Limb (tissue), 2 donors: Measurements from ENCODE around the gene SLAMF1.
"Not testable (repeated sequence)": the region's sequence is repeated elsewhere in the genome, so short reads cannot be mapped to it uniquely, and the experiment has no call there.

Experiments used
- DNase-seq, 2 donors: peaks; one replicate each; pipeline ENCODE4 v3.0.0-alpha.2; 2016; ENCODE audit errors: extremely low spot score in 2 of 2

Gene SLAMF1

DNA sequence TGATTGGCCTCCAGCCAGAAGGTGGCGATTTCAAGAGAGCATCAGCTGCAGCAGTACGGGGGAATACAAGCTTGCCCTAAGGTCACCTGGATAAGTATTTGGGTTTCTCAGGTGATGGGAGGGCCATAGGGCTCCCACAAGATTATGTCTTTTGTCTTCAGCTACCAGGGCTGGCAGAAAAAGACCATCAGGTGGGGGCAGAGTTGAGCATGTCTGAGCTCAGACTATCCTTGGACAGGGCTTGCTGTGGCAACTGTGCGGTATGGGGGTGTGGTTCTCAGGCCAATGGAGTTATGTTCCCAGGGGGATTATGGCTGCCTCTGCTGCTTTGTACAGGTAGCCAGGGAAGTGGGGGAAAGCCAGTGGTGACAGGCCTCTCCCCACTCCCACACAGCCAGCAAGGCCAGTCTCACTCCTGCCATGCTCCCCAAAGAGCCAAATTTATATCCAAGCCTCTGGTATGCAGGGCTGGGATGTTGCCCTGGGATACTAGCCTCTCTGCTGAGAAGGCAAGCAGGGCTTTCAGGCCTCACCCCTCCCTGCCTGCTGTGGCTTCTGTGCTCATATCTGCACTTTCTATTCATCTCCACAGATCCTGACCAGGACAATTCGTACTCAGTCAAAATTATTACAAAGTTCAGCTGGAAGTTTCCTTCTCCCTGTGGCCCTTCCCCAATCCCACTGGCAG, 40.9 kb downstream of the SLAMF1 start:
- DNase-seq = no peak

DNA sequence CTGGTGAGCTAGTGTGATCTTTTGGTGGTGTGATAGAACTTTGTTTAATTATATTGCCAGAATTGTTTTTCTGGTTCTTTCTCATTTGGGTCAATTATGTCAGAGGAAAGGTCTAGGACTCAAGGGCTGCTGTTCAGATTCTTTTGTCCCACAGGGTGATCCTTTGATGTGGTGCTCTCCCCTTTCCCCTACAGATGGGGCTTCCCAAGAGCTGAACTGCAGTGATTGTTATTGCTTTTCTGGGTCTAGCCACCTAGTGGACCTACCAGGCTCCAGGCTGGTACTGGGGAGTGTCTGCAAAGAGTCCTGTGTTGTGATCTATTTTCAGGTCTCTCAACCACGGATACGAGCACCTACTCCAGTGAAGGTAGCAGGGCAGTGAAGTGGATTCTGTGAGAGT, 41.6 kb downstream of the SLAMF1 start:
- DNase-seq = no peak

DNA sequence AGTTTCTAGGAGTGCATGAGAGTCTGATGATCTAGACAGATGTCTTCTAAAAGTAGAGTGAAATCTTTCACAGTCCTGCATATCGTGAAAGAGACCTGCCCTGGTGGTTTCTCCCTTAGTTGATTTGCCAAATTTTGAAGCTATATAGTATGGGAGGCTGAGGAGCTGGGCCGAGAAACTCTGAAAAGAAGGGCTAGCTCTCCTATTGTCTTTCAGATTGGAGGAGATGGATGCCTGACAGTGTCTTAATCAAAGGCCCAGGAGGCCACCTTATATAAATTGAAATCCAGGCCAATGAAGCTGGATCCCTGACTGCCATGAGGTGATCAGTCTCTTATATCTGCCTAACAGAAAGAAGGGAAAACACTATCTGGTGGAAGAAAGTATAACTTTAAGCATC, 49.1 kb downstream of the SLAMF1 start:
- no peak for DNase-seq

DNA sequence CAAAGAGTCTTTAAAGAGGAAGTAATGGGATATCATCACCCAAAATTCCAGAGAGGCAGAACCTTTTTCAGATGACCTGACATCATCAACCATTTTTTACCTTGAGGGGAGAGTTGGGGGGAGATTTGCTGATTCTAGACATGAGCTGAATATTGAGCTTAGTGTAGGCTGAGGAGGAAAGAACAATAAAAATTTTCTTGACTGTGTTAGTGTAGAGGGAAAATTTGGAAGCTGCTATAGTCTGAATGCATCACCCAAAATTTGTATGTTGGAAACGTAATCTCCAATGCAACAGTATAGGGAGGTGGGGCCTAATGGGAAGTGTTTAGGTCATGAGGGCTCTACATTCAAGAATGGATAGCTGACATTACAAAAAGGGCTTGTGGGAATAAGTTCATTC, 49.8 kb downstream of the SLAMF1 start:
- DNase-seq = no peak

DNA sequence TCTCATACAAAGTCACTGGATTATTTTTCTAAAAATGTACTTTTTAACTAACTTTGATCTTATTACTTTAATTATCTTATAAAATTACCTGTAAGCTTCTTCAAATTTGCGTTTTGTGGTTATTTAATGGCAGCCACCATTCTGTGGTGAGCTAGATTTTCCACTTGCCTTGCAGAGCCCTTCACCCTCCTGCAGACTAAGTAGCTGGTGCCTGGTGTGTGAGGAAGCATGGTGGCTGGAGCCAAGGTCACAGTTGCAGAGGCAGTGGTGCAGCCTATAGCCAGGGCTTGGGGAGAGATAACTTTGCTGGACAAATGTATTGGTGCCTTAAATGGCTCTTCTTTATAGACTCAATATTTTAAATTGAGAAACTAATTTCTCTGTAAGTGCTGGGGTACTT, 56.4 kb downstream of the SLAMF1 start:
- DNase-seq = no peak

DNA sequence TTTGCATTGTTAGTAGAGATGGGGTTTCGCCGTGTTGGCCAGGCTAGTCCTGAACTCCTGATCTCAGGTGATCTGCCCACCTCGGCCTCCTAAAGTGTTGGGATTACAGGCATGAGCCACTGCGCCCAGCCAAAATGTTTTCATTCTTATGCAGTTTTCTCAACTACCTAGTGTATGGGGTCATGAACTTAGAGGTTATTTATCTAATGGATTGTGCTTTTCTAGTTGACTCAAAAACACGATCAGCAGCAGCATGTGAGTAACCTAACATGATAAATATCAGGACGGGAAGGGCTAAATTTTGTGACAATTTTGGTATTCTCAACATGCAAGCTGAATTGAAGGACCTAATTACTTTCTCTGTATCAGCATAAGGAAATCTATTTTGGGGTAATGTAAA, 58.4 kb downstream of the SLAMF1 start:
- no peak for DNase-seq

DNA sequence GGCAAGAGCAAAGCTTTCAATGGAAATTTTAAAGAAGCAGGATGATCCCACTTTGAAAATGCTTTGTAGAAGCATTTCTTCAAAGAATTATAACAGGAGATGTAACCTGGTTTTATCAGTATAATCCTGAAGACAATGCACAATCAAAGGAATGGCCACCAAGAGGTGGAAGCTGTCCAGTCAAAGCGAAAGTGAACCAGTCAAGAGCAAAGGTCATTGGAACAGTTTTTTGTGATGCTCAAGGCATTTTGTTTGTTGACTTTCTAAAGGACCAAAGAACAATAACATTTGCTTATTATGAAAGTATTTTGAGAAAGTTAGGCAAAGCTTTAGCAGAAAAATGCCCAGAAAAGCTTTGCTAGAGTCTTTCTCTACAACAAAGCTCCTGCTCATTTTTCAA, 62.1 kb downstream of the SLAMF1 start:
- no peak for DNase-seq

DNA sequence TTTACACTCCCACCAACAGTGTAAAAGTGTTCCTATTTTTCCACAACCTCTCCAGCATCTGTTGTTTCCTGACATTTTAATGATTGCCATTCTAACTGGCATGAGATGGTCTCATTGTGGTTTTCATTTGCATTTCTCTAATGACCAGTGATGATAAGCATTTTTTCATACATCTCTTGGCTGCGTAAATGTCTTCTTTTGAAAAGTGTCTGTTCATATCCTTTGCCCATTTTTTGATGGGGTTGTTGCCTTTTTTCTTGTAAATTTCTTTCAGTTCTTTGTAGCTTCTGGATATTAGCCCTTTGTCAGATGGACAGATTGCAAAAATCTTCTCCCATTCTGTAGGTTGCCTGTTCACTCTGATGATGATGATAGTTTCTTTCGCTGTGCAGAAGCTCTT, 63.9 kb downstream of the SLAMF1 start:
- DNase-seq = not testable (repeated sequence)

DNA sequence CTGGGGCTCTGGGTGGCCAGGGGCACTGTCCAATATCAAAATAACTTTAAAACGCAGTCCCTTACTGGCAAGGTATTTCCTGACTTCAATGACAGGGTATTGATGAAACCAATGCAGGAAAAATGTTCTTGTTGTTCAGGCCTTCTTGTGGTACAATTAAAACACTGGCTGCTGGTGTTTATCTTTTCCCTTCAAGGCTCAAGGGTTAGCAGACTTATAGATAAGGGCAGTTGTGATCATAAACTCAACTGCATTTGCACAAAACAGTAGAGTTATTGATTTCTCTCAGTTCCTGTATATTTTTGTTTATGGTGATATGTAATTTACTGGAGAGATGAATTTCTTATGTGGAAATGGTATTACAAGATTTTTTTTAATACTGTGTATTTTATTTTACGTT, 64.9 kb downstream of the SLAMF1 start:
- no peak for DNase-seq

DNA sequence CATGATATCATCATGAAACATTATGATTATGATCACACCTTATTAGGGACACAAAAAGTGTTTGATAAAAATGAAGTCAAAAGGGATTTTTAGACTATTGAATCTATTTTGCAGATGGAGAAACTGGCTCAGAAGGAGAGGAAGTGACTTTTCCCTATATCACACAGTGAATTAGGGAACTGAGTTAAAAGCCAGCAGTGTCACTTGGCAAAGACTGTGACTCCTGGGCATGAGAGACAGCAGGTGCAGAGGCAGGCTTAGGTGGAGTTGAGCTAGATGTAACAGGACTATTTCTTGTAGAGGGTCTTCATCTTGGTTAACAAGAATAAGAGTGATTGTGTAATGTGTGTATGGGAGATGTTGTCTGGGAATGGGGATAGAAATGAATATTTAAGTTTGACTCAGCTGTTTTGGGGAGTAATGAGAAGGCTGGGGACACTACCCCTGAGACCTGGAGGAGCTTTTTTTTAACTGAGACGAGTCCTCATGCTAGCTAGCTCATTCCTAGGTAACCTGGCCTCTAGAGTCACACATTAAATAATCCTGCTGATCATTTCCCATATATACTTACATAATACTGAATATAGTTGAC, 66.5 kb downstream of the SLAMF1 start:
- DNase-seq = no peak

DNA sequence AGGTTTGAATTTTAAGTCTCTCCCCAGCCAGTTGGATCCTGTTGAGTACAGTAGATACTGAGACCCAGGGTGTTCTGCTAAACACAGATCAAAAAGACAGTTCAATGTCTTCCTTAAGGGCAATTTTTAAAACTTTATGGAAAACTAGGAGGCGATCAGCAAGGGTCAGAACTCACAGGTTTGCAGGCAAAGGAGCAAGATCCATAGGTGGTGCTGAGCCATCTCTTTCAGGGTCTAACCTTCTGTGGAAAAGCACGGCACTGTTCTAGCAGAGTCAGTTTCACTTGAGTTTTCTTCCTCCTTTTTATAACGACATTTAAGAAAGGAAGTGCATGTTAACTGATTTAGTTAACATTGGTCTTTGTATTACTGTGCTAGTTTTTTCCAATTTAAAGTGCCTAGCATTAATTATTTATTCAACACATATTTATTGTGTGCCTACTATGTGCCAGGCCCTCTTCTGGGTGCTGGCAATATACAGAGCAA, 67.6 kb downstream of the SLAMF1 start, which contains the start of gene CD84:
TSS of gene CD84 (minus strand) at position 281 of the 486 bp plus-strand sequence. CDS start at position 222, 59 bp downstream.
- DNase-seq = no peak

DNA sequence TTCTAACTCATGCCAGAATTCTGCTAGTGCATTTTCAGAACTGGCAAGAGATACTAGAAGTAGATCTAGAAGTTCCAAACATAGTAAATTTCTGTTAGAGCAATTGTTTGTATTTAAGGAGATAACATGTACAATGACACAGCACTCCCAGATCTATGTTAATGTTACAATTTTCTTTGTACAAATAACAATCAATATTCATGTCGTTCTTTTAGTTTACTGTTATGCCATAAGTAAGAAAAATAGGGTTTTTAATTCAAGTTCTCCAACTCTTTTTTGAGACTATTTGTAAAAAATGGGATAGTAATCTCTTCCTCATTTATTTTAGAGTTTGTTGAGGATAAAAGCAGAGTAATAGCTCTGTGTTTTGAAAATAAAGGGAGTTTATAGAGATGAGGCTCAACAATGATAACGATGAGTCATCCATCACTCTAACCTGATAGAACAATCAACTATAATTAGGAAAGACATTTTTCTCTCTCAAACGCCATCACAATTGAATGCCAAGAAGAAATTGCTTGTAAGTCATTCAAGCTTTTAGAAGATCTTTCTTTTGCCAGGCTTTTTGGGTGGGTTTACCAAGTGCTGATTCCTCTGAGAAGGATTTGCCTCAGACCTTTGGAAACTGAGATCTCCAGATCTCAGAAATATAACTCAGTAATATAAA, 68.2 kb downstream of the SLAMF1 start:
- no peak for DNase-seq

DNA sequence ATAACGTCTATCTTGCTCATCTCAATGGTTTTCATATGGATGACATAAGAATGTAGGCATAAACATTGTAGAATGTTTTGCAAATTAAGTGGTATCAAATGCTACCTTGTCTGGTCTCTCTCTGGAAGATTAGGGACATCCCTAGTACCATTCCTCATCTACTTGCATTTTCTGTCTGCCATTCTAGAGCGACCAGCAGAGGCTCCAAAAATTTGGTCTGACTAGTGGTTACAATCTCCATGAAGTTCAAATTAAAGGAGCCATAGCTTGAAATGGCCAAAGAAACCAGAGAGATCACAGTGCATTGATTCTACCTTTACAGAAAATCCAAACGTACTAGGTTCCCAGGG, 68.7 kb downstream of the SLAMF1 start:
- DNase-seq = no peak

DNA sequence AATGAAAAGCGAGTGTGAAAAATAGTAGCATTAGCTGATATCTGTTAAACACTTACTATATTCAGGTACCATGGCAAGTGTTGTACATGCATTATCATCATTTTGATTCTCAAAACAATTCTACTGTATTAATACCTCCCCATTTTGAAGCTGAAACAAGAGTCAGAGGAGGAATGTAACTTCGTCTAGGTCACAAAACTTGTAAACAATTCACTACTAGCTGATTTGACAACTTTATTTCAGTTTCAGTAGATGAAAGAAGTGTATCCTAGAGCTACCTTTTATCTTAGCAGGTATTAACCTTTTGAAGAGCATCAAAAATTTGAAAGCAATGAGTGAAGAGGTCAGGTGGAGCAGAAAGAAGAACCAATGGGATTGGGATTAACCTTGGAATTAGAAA, 69.2 kb downstream of the SLAMF1 start:
- DNase-seq = no peak

DNA sequence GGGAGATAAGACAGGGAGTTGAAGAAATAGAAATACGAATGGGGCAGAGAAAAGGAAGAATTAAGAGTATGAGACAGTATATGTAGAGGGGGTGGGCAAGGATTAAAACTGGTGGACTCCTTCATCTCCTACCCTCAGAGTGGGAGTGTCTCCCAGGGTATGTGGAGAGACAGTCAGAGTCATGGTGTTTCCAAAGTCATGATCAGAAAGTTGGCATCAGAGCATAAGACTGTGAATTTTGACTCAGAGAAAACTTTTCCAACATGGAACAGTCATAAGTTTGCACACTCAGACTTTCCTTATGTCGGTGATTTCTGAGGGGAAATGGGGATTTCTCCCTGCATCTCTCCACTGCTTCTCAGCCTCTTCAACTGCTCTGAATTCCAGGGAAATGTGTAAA, 70.0 kb downstream of the SLAMF1 start:
- no peak for DNase-seq

DNA sequence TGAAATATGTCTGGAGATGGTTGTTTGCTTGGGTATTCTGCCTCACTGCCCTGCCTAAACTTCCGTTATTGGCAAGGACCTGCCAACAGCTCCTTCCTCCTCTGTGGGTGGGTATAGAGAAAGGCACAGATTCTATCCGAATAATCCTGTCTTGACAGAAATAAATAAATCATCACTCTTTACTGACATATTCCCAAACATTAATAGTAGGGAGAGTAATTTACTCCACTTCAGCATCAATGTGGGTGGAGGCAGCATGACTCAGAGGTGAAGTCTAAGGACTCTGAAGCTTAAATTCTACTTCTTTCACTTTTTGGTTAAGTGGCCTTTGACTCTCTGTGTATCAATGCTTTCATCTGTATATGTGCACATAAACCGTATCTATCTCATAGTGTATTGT, 70.5 kb downstream of the SLAMF1 start:
- DNase-seq = no peak

DNA sequence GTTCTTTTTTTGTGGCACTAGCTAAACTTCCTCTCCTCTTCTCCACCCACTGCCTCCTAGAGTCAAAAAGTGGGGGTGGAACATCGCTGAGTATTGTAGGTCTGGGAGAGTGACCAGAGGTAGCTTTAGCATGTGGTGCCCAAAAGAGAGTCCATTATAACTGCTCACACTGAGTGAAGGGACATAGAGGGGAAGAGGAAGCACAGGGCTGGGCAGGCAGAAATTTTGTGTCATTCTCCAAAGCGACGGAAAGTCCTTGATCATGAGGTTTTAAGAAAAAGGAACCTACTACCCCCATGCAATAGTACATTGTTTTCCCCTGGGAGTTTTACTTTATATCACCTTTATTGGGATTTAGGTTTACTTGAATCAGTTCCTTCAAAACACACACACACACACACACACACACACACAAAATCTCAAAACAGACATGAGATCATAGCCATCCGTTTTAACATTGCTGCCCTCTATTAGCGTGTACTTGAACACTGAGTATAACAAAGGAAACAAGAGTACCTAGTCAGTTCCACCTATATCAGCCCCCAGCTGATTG, 71.7 kb downstream of the SLAMF1 start:
- no peak for DNase-seq

DNA sequence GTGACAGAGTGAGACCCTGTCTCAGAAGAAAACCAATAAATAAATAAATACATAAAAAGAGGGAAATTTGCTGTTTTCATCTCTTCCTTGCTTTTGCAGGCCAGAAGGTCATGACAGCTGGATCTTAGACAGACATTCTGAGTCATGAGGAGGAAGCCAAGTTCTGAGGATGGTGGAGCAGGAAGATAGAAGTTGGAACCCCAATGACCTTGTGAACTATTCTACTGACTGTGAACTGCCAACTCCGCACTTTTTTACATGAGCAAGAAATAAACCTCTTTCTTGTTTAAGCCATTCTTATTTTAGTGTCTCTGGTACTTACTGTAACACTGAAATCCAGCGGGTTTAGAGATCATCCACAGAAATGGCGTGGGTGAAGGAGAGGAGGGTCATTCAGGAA, 76.0 kb downstream of the SLAMF1 start:
- DNase-seq = no peak

DNA sequence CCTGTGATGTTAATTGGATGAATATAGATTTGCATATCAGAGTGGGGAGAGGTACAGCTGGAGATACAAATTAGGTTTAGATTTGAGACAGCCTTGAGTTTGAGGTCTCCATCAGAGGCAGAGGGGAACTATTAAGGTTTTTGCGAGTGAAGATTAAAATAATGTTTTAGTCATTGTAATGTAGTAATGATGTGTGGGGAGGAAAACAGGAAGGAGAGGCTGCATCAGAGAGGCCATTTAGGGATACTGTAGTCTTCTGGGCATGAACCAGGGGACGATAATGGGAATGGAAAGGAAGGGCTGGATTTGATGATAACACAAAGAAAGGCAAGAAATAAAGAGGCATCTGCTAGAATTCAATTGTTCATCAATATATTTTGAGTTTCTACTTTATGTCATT, 77.0 kb downstream of the SLAMF1 start:
- no peak for DNase-seq

DNA sequence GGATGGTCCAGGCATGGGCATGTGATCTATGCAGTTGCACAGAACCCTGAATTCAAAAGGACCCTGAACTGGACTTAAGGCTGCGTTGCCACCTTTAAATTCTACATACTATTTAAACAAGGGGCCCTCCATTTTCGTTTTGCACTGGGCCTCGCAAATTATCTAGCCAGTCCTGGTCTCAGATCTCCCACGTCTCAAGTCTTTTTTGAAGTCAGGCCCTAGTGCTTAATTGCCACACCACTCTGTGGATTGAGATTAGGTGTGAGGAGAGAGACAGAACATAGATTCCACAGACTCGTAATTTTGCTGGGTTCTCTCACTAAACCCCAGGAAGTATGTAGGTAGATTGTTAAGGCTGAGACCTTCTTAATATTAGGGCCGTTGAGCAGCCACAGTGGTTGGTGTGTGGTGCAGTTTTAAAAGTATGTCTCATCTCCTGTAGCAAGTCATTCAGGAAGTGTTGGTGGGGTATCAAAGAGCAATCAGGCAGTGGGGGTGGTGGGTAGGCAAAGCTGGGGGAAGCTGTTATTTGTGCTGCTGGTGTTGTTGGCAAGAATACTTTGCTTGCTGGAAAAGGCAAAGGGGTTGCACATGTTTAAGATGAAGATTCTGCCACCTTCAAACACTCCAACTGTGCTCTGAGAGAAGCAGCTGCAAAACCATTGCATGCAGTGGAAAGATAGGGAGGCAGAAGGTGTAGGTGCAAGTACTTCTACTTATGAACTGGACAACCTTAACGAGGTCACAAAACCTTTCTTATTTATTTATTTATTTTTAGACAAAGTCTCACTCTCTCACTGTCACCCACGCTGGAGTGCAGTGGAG, 78.8 kb downstream of the SLAMF1 start:
- no peak for DNase-seq

DNA sequence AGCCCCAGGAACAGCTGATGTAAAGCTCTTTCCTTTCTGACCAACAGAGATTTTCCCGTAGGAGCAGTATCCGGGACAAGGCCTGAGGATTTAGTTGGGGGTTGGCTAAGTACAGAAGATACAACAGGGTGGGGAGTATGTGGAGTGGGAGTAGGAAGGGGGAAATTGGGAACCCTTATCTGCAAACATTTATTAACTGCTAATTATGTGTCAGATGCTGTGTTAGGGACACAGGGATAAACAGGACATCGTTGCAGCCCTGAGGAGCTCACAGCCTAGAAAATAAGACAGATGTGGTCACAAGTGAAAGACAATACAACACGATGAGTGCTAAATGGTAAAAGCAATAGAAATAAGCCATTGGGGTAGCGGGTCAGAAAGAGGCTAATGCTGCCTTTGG, 79.5 kb downstream of the SLAMF1 start:
- no peak for DNase-seq

DNA sequence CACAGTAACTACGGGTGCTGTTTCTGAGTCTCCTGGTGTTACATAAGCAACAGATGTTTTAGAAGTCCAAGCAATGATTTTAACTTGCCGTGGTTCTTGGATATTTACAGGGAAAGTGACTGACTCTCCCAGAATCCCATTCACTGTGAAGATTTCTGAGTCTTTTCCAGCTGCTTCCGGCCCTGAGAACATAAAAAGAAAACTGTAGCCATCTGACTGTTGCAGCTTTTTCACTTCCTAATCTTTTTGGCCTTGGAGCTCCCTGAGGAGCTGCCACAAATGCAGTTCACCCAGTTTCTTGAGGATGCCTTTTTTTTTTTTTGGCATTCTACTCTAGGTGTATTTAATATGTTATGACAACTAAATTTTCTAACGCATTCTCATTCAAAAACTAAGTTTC, 81.3 kb downstream of the SLAMF1 start:
- no peak for DNase-seq
